Progenitor cell of endocrine pancreas (in vitro differentiated cells): Measurements from ENCODE around the gene PIF1. TPM values are rescaled to one million over a fixed set of nuclear protein-coding genes. Genes with fewer than 3 reads are reported as not detected.

Source experiments
- DNase-seq: peaks from one replicate; pipeline ENCODE4 v3.0.0; 2021; ENCODE audit warnings: low spot score; ENCODE audit not compliant: unreplicated experiment
- H3K27ac Mint-ChIP-seq: 2 replicates; pipeline ENCODE4 v1.8.0; 2021; ENCODE audit warnings: mild to moderate bottlenecking, moderate library complexity, mixed read lengths
- H3K27me3 Mint-ChIP-seq: 2 replicates; pipeline ENCODE4 v1.8.0; 2021; ENCODE audit warnings: mixed read lengths
- H3K36me3 Mint-ChIP-seq: 2 replicates; pipeline ENCODE4 v1.8.0; 2022; ENCODE audit warnings: mixed read lengths; ENCODE audit not compliant: insufficient read depth
- H3K4me1 Mint-ChIP-seq: 2 replicates; pipeline ENCODE4 v1.8.0; 2021; ENCODE audit warnings: low read depth, mixed read lengths
- H3K4me3 Mint-ChIP-seq: 2 replicates; pipeline ENCODE4 v1.8.0; 2021; ENCODE audit warnings: low read depth, mild to moderate bottlenecking, moderate library complexity, mixed read lengths
- H3K9me3 Mint-ChIP-seq: 2 replicates; pipeline ENCODE4 v1.8.0; 2021; ENCODE audit warnings: low read depth, mixed read lengths
- CTCF ChIP-seq: fragments of 200-600 bp; sonication (generic); IDR thresholded peaks from one replicate; pipeline ENCODE4 v1.5.0; 2021; ENCODE audit warnings: antibody characterized with exemption, mild to moderate bottlenecking; ENCODE audit not compliant: unreplicated experiment
- total RNA-seq: library from RNA; stranded (reverse); gene quantifications from 2 replicates; pipeline ENCODE4 v1.2.1, GENCODE V29; 2021

Gene PIF1
- total RNA-seq, 1 donor from 2014 or later: 19.6 TPM

GRCh38 chr15:64854041-64854440 is 28.6 kb upstream of the PIF1 start:
- no peak for TF ChIP-seq CTCF
- Mint-ChIP-seq H3K36me3 (peaks cover 6% of the 10 kb centered on the region), H3K9me3 (no peaks in the 10 kb centered on the region), H3K4me1 (peaks cover 16% of the 10 kb centered on the region), H3K4me3 (no peak overlapping the region), H3K27me3 (no peaks in the 10 kb centered on the region), H3K27ac (no peak overlapping the region)
- DNase-seq: no peak

- DNase-seq: no peak
Measured at GRCh38 chr15:64851503-64851840, 26.0 kb upstream of the PIF1 start.

GRCh38 chr15:64850778-64851502 is 25.5 kb upstream of the PIF1 start:
- TF ChIP-seq CTCF: no peak
- H3K9me3 Mint-ChIP-seq: no peaks in the 10 kb centered on the region
- DNase-seq: no peak
- H3K27ac Mint-ChIP-seq: no peak overlapping the region
- no peak overlapping the region for H3K4me3 Mint-ChIP-seq
- H3K4me1 Mint-ChIP-seq: peaks cover under 1% of the 10 kb centered on the region
- H3K36me3 Mint-ChIP-seq: peaks cover 6% of the 10 kb centered on the region
- H3K27me3 Mint-ChIP-seq: no peaks in the 10 kb centered on the region

More at GRCh38 chr15:64851503-64851840, 26.0 kb upstream of the PIF1 start:
- Mint-ChIP-seq H3K36me3 (peaks cover 6% of the 10 kb centered on the region), H3K9me3 (no peaks in the 10 kb centered on the region), H3K27me3 (no peaks in the 10 kb centered on the region), H3K4me3 (no peak overlapping the region), H3K27ac (no peak overlapping the region), H3K4me1 (peaks cover 6% of the 10 kb centered on the region)
- TF ChIP-seq CTCF: no peak

- Mint-ChIP-seq H3K9me3 (no peaks in the 10 kb centered on the region), H3K4me3 (no peak overlapping the region), H3K4me1 (peaks cover 8% of the 10 kb centered on the region), H3K27me3 (no peaks in the 10 kb centered on the region), H3K27ac (no peak overlapping the region), H3K36me3 (peaks cover 6% of the 10 kb centered on the region)
- no peak for DNase-seq
- TF ChIP-seq CTCF: no peak
Measured at GRCh38 chr15:64847876-64848716, 22.6 kb upstream of the PIF1 start.

- no peak for DNase-seq
- H3K9me3 Mint-ChIP-seq: no peaks in the 10 kb centered on the region
- TF ChIP-seq CTCF: no peak
- no peak overlapping the region for H3K4me3 Mint-ChIP-seq
- no peak overlapping the region for H3K27ac Mint-ChIP-seq
- peaks cover 11% of the 10 kb centered on the region for H3K4me1 Mint-ChIP-seq
- H3K36me3 Mint-ChIP-seq: peaks cover 6% of the 10 kb centered on the region
- no peaks in the 10 kb centered on the region for H3K27me3 Mint-ChIP-seq
Measured at GRCh38 chr15:64847448-64847847, 22.0 kb upstream of the PIF1 start.
